ENCODE results near the gene TGIF1.

Gene TGIF1

DNA sequence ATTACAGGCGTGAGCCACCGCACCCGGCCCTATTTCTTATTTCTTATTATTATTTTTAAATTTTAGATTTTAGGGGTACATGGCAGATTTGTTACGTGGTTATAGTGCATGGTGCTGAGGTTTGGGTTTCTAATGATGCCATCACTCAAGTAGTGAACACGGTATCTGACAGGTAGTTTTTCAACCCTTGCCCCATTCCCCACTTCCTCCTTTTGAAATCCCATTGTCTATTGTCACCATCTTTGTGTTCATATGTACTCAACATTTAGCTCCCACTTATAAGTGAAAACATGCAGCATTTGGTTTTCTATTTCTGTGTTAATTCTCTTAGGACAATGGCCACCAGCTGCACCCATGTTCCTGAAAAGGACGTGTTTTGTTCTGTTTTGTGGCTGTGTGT lies 39.5 kb downstream of the TGIF1 start:
- DNase-seq: no peak

DNA sequence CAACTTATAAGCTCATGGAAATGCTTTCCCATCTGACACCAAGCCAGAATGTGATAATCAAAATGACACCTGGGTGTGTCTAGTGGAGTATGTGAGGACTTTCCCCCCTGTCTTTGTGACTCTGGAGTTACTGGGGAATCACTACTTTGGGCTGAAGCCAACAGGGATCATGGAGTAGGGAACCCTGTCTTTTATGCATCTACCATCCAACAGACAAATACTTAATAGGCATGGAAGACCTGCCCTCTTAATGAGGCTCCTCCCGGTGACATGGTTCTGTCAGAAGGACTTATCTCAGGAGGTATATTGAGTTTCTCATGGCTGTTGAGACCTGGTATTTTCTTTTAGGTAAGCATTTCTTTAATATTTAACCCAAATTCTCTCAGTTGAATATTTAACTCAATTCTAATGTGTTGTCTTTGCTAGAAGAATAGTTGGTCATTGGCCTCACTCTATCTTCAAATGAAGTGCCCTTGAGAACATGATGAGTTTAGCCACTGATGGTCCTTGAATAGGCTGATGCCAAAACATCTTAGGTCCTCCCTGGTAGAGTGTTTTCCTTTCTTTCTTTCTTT lies 42.1 kb downstream of the TGIF1 start:
- no peak for DNase-seq

DNA sequence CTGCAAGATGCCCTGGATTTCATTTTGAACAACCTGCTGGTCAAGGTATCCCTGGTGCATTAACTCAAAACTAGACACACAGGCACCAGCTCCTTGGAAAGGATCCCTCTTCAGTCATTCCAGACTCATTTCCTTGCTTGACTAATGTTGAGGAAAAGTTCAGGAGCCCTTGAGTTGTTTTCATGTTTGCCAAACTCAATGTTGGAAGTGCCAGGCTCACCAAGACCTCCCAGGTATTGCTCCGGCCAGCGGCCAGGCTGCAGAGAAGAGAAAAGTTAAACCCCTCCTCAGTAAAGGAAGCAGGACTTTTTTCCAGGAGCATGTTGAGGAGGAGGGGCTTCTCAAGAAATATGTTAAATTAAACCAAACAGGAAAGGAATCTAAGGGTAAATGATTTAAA lies 42.7 kb downstream of the TGIF1 start:
- no peak for DNase-seq

DNA sequence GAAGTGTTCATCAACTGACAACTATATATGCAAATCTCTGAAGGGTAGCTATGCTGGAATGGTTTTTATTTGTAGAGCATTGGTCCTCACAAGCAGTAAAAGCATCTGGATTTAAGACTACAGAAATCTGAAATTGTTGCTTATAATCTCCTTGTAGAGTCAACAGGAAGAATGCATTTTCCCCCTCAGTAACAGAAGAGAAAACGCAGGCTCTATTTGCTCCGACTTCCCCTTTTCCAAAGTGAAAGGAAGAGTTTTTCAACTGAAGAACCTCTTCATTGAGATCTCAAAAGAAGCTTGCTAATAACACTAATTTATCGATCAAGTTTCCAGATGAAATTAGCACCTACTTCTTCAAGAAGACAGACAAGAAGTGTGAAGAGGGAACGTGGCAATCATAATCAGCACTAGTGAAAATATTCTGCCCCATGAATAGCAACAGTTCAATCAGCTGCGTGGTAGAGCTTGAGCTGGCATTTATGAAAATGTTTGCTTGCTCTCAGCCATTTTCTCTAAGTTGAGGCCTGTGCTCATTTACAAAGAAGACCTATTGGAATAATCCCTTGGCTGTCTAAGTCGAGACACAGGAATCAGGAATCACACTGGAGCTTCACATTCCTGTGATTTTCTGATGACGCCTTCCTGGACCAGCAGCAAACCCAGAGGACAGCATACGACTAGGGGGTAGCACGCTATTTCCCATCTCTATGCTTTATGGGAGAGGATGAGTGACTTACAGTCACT lies 43.7 kb downstream of the TGIF1 start:
- DNase-seq: no peak

DNA sequence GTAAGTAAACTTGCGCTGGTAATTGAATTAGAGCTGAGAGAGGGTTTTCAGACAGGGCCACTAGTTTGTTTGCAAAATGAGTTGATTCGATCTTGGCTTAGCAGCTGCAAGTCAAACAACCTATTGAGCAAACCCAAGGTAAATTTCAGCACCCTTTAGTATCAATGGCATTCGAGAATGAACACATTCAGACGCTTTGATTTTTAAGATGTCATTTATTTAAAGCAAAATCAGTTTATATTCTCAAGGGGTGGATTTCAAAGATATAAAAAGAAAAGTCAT lies 44.2 kb downstream of the TGIF1 start:
- DNase-seq: no peak

DNA sequence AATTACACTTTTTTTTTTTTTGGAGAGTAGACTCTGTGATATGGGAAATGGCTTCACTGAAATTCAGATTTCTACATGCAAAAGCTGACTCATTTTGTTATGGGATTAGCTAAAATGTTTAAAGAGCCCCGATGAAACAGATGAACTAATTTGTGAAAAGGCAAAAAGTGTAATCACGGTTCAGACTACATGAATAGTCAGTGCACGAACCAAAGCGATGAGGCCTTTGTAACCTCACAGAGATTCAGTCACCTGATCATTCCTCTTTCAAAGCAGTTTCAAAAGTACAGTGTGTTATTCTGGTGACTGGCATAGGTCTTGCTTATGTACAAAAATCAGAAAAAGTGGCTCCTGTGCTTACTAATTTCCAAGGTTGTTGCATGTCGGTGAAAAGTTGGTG lies 44.6 kb downstream of the TGIF1 start:
- DNase-seq: no peak

DNA sequence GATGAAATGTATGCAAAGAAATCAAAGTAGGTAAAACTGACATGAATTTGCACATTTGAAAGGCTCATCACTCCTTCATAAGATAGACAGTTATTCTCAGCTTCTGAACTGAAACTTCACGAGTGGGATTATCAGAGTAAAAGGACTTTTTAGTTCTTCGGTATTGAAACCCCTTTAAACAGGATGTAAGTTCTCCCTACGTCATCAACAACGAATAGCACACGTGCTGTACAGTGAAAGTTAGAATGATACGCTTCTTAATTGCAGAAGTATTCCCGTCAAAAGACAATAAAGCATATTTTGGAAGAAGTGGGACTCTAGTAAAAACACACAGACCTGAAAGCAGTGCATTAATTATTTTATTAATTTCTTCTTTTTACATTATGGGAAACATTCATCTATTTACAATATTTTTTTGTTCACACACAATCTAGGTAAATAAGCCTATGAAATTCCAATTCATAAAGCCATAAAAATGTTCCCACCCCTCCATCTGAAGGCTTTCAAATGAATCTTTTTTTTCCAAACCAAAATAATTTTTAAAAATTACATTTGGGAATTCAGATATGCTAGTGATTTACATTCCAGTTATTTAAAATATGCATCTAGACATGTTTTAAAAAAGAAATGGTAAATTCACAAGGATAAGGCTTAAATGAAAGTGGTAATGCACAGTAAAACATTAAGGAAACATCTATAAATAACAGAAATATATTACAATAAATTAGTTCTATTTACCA lies 45.9 kb downstream of the TGIF1 start:
- DNase-seq: no peak

DNA sequence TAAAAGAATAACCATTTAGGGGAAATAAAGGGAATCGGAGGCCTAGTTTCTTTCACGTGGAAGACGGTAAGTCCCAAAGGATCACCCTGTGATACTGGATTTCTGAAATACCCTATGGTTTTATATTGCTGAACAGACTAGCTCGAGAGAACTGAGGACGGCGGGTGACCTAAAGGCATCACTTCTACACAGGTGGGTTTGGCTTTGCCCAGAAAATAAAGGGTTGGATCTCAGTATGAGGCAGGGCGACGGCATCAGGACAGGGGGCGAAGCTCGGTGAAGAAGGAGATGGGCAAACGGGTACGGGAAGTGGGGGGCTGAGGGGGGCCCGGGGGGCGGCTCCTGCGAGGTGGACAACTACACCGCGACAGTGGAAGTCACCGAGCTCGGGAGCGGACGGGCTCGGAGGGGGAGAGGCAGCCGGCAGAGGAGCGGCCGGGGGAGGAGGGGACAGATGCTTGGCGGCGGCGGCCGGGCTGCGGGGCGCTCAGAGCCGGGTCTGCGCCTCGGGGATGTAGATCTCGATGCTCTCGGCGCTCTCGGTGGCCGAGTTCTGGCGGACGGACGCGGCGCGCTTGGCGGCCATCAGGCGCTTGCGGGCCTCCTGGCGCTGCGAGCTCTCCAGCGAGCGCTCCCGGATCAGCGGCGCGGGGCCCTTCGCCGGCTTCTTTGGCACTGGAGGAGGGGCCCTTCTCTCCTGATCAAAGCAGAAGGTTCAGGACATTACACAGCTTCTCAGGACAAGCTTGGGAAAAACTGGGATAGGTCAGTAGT lies 48.9 kb downstream of the TGIF1 start:
- no peak for DNase-seq

DNA sequence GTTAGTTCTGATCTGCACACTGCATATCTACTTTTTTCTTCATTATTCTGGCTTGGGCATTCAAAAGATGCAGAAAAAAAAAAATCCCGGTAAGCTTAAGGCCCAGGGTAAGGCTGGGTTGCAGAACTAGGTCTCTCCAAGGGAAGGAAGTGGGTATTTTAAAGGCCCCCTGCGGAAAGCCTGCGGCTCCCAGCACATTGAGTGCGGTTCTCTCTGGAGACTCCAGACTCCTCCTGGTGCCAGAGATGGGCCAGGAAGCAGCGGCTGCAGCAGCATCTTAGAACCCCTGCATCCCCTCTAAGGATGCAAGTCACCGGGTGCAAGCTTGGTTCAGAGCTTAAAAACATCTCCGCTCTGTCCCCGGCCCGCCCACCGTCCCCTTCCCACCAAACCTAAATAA lies 49.5 kb downstream of the TGIF1 start:
- DNase-seq: peak; percentile 1

DNA sequence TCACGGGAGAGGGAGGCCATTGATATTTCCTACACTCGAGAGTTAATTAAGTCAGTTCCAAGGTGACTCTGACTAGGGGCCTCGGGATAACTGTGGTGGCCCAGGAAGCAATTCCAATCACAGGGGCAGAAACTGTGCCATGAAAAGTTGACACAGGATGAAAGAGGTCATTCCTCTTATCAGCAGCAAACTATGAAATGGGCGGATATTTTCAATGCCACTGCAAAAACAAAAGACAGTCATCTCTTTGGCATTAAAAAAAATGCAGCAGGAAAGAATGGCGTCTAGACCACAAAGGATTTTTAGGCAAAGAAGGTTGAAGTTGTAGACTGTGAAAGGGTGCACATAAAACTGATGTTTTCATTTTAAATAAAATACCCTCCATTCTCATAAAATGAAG lies 50.0 kb downstream of the TGIF1 start:
- no peak for DNase-seq

DNA sequence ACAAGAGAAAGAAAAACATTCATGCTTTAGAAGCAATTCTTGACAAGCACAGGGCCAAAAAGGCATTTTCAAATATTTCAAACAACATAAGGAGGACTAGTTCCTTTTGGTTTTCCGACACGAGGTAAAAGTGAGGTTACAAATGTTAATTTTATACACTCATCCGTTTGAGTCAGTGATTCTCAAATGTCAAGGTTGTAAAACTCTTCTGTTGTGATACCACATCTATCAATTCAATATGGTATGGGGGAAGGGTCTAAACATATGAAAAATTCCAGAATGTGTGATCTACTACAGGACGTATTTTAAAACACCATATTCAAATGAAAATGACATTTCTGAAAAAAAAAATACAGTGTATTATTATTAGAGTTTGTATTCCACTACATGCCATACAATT lies 52.7 kb downstream of the TGIF1 start:
- DNase-seq: no peak

DNA sequence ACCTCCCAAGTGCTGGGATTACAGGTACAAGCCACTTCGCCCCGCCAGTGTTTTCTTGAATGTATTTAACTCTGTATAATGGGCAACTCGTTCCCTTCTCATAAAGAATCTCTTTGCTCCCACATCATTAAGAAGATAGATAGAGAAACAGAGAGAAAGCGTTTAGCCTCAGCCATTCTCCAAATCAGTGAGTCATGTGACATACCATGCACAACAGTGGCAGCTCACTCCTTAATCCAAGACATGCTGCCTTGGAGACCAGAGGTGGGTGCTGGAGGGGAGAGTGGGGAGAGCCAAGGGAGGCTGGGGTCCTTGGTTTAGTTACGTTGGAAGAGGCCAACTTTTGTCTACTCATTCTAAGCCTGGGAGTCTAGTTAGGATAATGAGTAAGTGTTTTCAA lies 54.7 kb downstream of the TGIF1 start:
- DNase-seq: no peak

DNA sequence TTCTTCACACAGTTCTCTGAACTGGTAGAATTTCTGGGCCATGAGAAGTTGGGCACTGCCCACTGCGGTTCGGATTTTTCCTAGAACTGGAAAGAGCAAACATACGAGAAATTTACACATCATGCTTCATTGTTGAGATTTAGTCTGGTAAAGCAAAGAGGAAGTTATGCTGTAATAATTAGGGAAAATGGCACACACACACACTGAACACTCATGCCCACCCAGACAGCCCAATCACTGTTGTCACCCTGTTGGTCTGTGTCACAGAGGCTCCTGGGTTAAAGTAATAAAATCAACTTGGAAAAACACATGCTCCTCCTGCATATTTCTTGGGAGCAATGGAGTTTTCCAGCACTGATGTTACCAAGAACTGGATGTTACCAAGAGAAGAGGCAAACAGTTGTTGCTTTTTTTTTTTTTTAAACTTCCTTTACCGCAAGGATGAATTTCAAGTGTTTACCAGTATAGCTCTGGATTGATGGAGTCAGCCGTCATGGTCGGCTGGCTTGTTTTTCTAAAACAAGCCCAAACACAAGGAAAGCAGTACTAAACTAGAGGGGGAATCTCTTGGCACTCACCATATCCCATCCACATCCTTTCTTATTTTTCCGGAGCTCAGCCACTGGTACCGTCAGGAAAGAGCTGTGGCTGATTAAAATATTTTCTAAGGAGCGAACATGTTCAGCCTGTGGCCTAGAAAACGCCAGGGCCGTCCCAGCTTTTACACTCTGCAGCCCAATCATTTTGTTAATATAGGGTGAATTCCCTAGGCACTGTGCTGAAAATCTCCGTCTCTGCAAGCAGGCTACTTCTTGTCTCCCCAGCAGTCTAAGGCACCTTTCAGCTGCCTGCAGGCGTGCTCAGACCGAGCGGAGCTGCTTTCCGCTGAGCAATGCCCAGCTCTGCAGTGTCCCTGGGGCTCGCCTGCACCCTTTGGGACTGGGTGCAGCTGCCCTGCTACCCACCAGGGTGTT lies 58.9 kb downstream of the TGIF1 start:
- no peak for DNase-seq

Measured in NCI-H1694 (cell line).